Activated CD8-positive, alpha-beta memory T cell treated with anti-CD3 and anti-CD28 coated beads, Interleukin-2, amount 10 ng/mL, durations not matched to agents 7 days and 5 days (primary cell): ENCODE data around the gene APOBEC3H. TPM values are rescaled to one million over a fixed set of nuclear protein-coding genes. Genes with fewer than 3 reads are reported as not detected.

Experiments used
- ATAC-seq: fragments of 150-1000 bp; cut with Tn5 transposase; one replicate; pipeline ENCODE4 v1.10.0; 2021; ENCODE audit warnings: moderate library complexity
- CTCF ChIA-PET: fragments of 350-600 bp; sonication (Branson Sonifier 250); formaldehyde crosslinking; loops from one replicate; lab custom pipeline; 2021; ENCODE audit warnings: antibody characterized with exemption; lab: Charles Lee
- DNase-seq: peaks from one replicate; pipeline ENCODE4 v3.0.0-alpha.2; 2020
- H3K27ac Mint-ChIP-seq: one replicate; pipeline ENCODE4 v1.8.0; 2021; ENCODE audit warnings: mild to moderate bottlenecking, mixed read lengths
- H3K27me3 Mint-ChIP-seq: one replicate; pipeline ENCODE4 v1.8.0; 2021; ENCODE audit warnings: mixed read lengths
- H3K36me3 Mint-ChIP-seq: one replicate; pipeline ENCODE4 v1.8.0; 2021; ENCODE audit warnings: mild to moderate bottlenecking, mixed read lengths
- H3K4me1 Mint-ChIP-seq: one replicate; pipeline ENCODE4 v1.8.0; 2021; ENCODE audit warnings: mixed read lengths
- H3K4me3 Mint-ChIP-seq: one replicate; pipeline ENCODE4 v1.8.0; 2021; ENCODE audit warnings: mild to moderate bottlenecking, moderate library complexity, mixed read lengths
- H3K9me3 Mint-ChIP-seq: one replicate; pipeline ENCODE4 v1.8.0; 2022; ENCODE audit warnings: low read depth, mixed read lengths
- total RNA-seq, 2 experiments: library from RNA; stranded (reverse); gene quantifications; one replicate each; pipeline ENCODE4 v1.2.3, GENCODE V29; 2021

The APOBEC3H gene
- total RNA-seq, 2 experiments from 2014 or later, result 67.0 to 137 TPM

GRCh38 chr22:39149915-39150847 lies 53.1 kb downstream of the APOBEC3H start:
- Mint-ChIP-seq H3K27ac (peak overlapping the region; percentile 37), H3K4me1 (peaks cover 46% of the 10 kb centered on the region), H3K9me3 (no peaks in the 10 kb centered on the region), H3K36me3 (peaks cover 1% of the 10 kb centered on the region), H3K4me3 (peak overlapping the region; percentile 26), H3K27me3 (peaks cover 17% of the 10 kb centered on the region)
- CTCF ChIA-PET, result interaction anchor here (1.1 to 2.2 kb wide), 7 partner anchors 21 to 381 kb away, joined by 3 to 7 read pairs (median 4); partner anchors contain the start of gene CBX6
- DNase-seq (no peak), ATAC-seq (no peak)

GRCh38 chr22:39150848-39151215 lies 53.8 kb downstream of the APOBEC3H start:
- Mint-ChIP-seq H3K4me3 (peak overlapping the region; percentile 49), H3K27me3 (peaks cover 22% of the 10 kb centered on the region), H3K4me1 (peaks cover 46% of the 10 kb centered on the region), H3K27ac (peak overlapping the region; percentile 37), H3K36me3 (peaks cover 1% of the 10 kb centered on the region), H3K9me3 (no peaks in the 10 kb centered on the region)
- CTCF ChIA-PET, result interaction anchor here (0.9 to 1.3 kb wide), 2 partner anchors 20 to 165 kb away, joined by 4 read pairs; no protein-coding TSS in a partner anchor
- ATAC-seq (no peak), DNase-seq (no peak)

GRCh38 chr22:39151329-39151975 lies 54.4 kb downstream of the APOBEC3H start:
- Mint-ChIP-seq H3K27me3 (peaks cover 24% of the 10 kb centered on the region), H3K9me3 (no peaks in the 10 kb centered on the region), H3K4me3 (peak overlapping the region; percentile 49), H3K4me1 (peaks cover 40% of the 10 kb centered on the region), H3K36me3 (peaks cover 1% of the 10 kb centered on the region), H3K27ac (peak overlapping the region; percentile 56)
- CTCF ChIA-PET, result interaction anchor here (0.9 to 6.3 kb wide), 3 partner anchors 19 to 165 kb away, joined by 4 to 28 read pairs (median 4); no protein-coding TSS in a partner anchor
- ATAC-seq (no peak), DNase-seq (no peak)

GRCh38 chr22:39152024-39152510 lies 55.0 kb downstream of the APOBEC3H start:
- CTCF ChIA-PET, result interaction anchor here (1.4 to 6.3 kb wide), 2 partner anchors 18 to 282 kb away, joined by 7 to 28 read pairs; no protein-coding TSS in a partner anchor
- DNase-seq (no peak), ATAC-seq (no peak)
- Mint-ChIP-seq H3K4me1 (peaks cover 36% of the 10 kb centered on the region), H3K9me3 (no peaks in the 10 kb centered on the region), H3K4me3 (peak overlapping the region; percentile 49), H3K36me3 (peaks cover 1% of the 10 kb centered on the region), H3K27me3 (peaks cover 30% of the 10 kb centered on the region), H3K27ac (peak overlapping the region; percentile 49)

GRCh38 chr22:39152511-39153219 lies 55.6 kb downstream of the APOBEC3H start, which contains the start of gene CBX7:
TSS of gene CBX7 (minus strand) at chr22:39152680. CDS start at chr22:39152444, 236 bp downstream.
- peaks cover 34% of the 10 kb centered on the region for H3K27me3 Mint-ChIP-seq
- H3K4me3 Mint-ChIP-seq, result peak within 1 kb of the TSS; percentile 60
- peaks cover 1% of the 10 kb centered on the region for H3K36me3 Mint-ChIP-seq
- H3K4me1 Mint-ChIP-seq, result peaks cover 36% of the 10 kb centered on the region
- no peaks in the 10 kb centered on the region for H3K9me3 Mint-ChIP-seq
- CTCF ChIA-PET, result interaction anchor here (0.5 to 6.3 kb wide), 4 partner anchors 18 to 283 kb away, joined by 4 to 28 read pairs (median 7); no protein-coding TSS in a partner anchor
- H3K27ac Mint-ChIP-seq, result peak within 1 kb of the TSS; percentile 56
- ATAC-seq (peak; percentile 93), DNase-seq (peak; percentile 92)

- Mint-ChIP-seq H3K27me3 (peaks cover 37% of the 10 kb centered on the region), H3K9me3 (no peaks in the 10 kb centered on the region), H3K36me3 (no peaks in the 10 kb centered on the region), H3K4me3 (peak overlapping the region; percentile 60), H3K27ac (peak overlapping the region; percentile 14), H3K4me1 (peaks cover 30% of the 10 kb centered on the region)
- no peak for DNase-seq
- CTCF ChIA-PET, result interaction anchor here (0.5 to 6.3 kb wide), 5 partner anchors 17 to 283 kb away, joined by 4 to 28 read pairs (median 7); no protein-coding TSS in a partner anchor
- no peak for ATAC-seq
Measured at GRCh38 chr22:39153220-39153717, 56.2 kb downstream of the APOBEC3H start.

Other genes starting within 250 kb of the APOBEC3H start
- gene CBX6, start 225.0 kb upstream of the APOBEC3H start, total RNA-seq, result 100 to 1,000 TPM in 1 of 2 experiments, 10 to 100 TPM in 1; 73.1 to 124 TPM
- not detected for gene APOBEC3A, start 139.6 kb upstream of the APOBEC3H start, total RNA-seq
- gene APOBEC3B, start 114.9 kb upstream of the APOBEC3H start, total RNA-seq, result 10 to 100 TPM; 32.8 to 82.6 TPM
- 100 to 1,000 TPM; 147 to 176 TPM for gene APOBEC3C, start 83.0 kb upstream of the APOBEC3H start, total RNA-seq
- 10 to 100 TPM; 49.8 to 69.4 TPM for gene APOBEC3D, start 76.1 kb upstream of the APOBEC3H start, total RNA-seq
- gene APOBEC3F, start 56.4 kb upstream of the APOBEC3H start, total RNA-seq, result 10 to 100 TPM; 39.8 to 58.0 TPM
- gene APOBEC3G, start 20.0 kb upstream of the APOBEC3H start, total RNA-seq, result 100 to 1,000 TPM; 146 to 196 TPM
- 10 to 100 TPM; 12.7 to 13.5 TPM for gene CBX7, start 55.4 kb downstream of the APOBEC3H start, total RNA-seq
- gene PDGFB, start 147.7 kb downstream of the APOBEC3H start, total RNA-seq, result under 1 TPM in 1 of 2 experiments, not detected in 1; 0.35 TPM
- gene RPL3, start 222.4 kb downstream of the APOBEC3H start, total RNA-seq, result 1,000 to 10,000 TPM; 1,571 to 1,769 TPM